Glomerular endothelial cell (primary cell): ENCODE results near the gene GALNT10. TPM values are rescaled to one million over a fixed set of nuclear protein-coding genes. Genes with fewer than 3 reads are reported as not detected.
"Not testable (repeated sequence)": the region's sequence is repeated elsewhere in the genome, so short reads cannot be mapped to it uniquely, and the experiment has no call there.

Experiments
- DNase-seq: peaks from one replicate; pipeline ENCODE4 v3.0.0-alpha.2; 2011; ENCODE audit warnings: low read depth, low spot score; ENCODE audit errors: extremely low read depth
- total RNA-seq: library from RNA; depleted of rRNA; stranded (reverse); fragments of >200 nt; gene quantifications from 2 replicates; pipeline ENCODE4 v1.2.3, GENCODE V29; 2015

GALNT10 gene
- total RNA-seq, result 51.4 and 66.7 TPM in 2 replicates

GRCh38 chr5:154190595-154191304 is at the start of gene GALNT10:
Gene GALNT10 (plus strand): TSS chr5:154190733. CDS start chr5:154190867, 134 bp downstream.
- DNase-seq, result no peak

GRCh38 chr5:154141745-154142221 is 48.8 kb upstream of the GALNT10 start:
- no peak for DNase-seq

- no peak for DNase-seq
These were observed 47.3 kb upstream of the GALNT10 start for GRCh38 chr5:154143211-154143641.

GRCh38 chr5:154145268-154145667 is 45.3 kb upstream of the GALNT10 start:
- no peak for DNase-seq

GRCh38 chr5:154146409-154146808 is 44.1 kb upstream of the GALNT10 start:
- no peak for DNase-seq

GRCh38 chr5:154147666-154148065 is 42.9 kb upstream of the GALNT10 start:
- no peak for DNase-seq

- DNase-seq, result not testable (repeated sequence)
These were observed 40.1 kb upstream of the GALNT10 start for GRCh38 chr5:154150471-154150870.

GRCh38 chr5:154157483-154158378 is 32.8 kb upstream of the GALNT10 start:
- DNase-seq, result no peak

GRCh38 chr5:154158379-154158737 is 32.2 kb upstream of the GALNT10 start:
- no peak for DNase-seq

GRCh38 chr5:154159343-154159742 is 31.2 kb upstream of the GALNT10 start:
- DNase-seq, result no peak

- no peak for DNase-seq
These were observed 27.9 kb upstream of the GALNT10 start for GRCh38 chr5:154162539-154163151.

- DNase-seq, result no peak
These were observed 26.9 kb upstream of the GALNT10 start for GRCh38 chr5:154163327-154164248.

- no peak for DNase-seq
These were observed 26.3 kb upstream of the GALNT10 start for GRCh38 chr5:154164249-154164581.

- no peak for DNase-seq
These were observed 24.6 kb upstream of the GALNT10 start for GRCh38 chr5:154165886-154166285.

- no peak for DNase-seq
These were observed 23.4 kb upstream of the GALNT10 start for GRCh38 chr5:154166901-154167791.

GRCh38 chr5:154168395-154168794 is 22.1 kb upstream of the GALNT10 start:
- DNase-seq, result no peak

GRCh38 chr5:154172785-154173184 is 17.7 kb upstream of the GALNT10 start:
- DNase-seq, result no peak

GRCh38 chr5:154174091-154174490 is 16.4 kb upstream of the GALNT10 start:
- no peak for DNase-seq

- no peak for DNase-seq
These were observed 14.4 kb upstream of the GALNT10 start for GRCh38 chr5:154176181-154176580.
